Measurements from ENCODE around the gene WDR47. TPM values are rescaled to one million over a fixed set of nuclear protein-coding genes. Genes with fewer than 3 reads are reported as not detected.

The WDR47 gene
- total RNA-seq, 1 experiment from 2014 or later = 16.1 TPM

- BruUV-seq (replicated peaks) = no TSS peak
- CTCF ChIA-PET = interaction anchor here (0.6 kb wide), 1 partner anchor 118 kb away, joined by 3 read pairs; no protein-coding TSS in a partner anchor
- Mint-ChIP-seq H3K4me1 (ENCODE audit: insufficient read depth, unreplicated experiment) (no peaks in the 10 kb centered on the region), H3K36me3 (ENCODE audit: insufficient read depth, unreplicated experiment) (no peaks in the 10 kb centered on the region), H3K4me3 (ENCODE audit: unreplicated experiment) (no peak overlapping the region), H3K27me3 (ENCODE audit: insufficient read depth, unreplicated experiment) (no peaks in the 10 kb centered on the region), H3K9me3 (ENCODE audit: unreplicated experiment) (no peaks in the 10 kb centered on the region), H3K27ac (ENCODE audit: low read depth, unreplicated experiment) (no peak overlapping the region)
- POLR2A ChIA-PET = no interaction called here
- intact Hi-C loops (cut with micrococcal nuclease) = no loop called here
- DNase-seq (ENCODE audit: unreplicated experiment) = no peak
- TF ChIP-seq CTCF (IDR thresholded peaks at IDR 0.05; ENCODE audit: unreplicated experiment) = no peak
Measured at GRCh38 chr1:108925920-108926319, 116.0 kb downstream of the WDR47 start.

Other genes starting within 250 kb of the WDR47 start
- gene AKNAD1, start 185.0 kb downstream of the WDR47 start, total RNA-seq (2022) = 6.1 and 7.2 TPM in 2 replicates
- gene GPSM2, start 165.1 kb downstream of the WDR47 start, total RNA-seq (2022) = 61.2 and 88.7 TPM in 2 replicates
- gene CLCC1, start 78.6 kb downstream of the WDR47 start, total RNA-seq (2022) = 36.6 and 46.3 TPM in 2 replicates
- 76.7 and 88.2 TPM in 2 replicates for gene TAF13, start 33.9 kb upstream of the WDR47 start, total RNA-seq (2022)
- 30.2 and 34.3 TPM in 2 replicates for gene TMEM167B, start 48.7 kb upstream of the WDR47 start, total RNA-seq (2022)
- gene ELAPOR1, start 72.0 kb upstream of the WDR47 start, total RNA-seq (2022) = 0.22 and 0.58 TPM in 2 replicates
- gene SARS1, start 171.8 kb upstream of the WDR47 start, total RNA-seq (2022) = 381 and 492 TPM in 2 replicates
- gene CELSR2, start 207.4 kb upstream of the WDR47 start, total RNA-seq (2022) = 6.9 and 7.2 TPM in 2 replicates
- 13.0 and 19.4 TPM in 2 replicates for gene PSRC1, start 241.0 kb upstream of the WDR47 start, total RNA-seq (2022)